Renal pelvis (tissue), 4 donors: ENCODE data around the gene TMEM18. TPM values are rescaled to one million over a fixed set of nuclear protein-coding genes. Genes with fewer than 3 reads are reported as not detected.
"Not testable (repeated sequence)": the region's sequence is repeated elsewhere in the genome, so short reads cannot be mapped to it uniquely, and the experiment has no call there.

ENCODE experiments used
- DNase-seq: peaks from one replicate; pipeline ENCODE4 v3.0.0-alpha.2; 2013
- polyA plus RNA-seq, 3 donors: library from polyadenylated mRNA; unstranded; fragments of 120-200 nt; gene quantifications; one replicate each; pipeline ENCODE4 v1.2.1, GENCODE V29; 2013; ENCODE audit not compliant: insufficient read length in 3 of 3

The TMEM18 gene
- polyA plus RNA-seq, 3 donors = 54.2 to 61.4 (median 59.2) TPM

DNA sequence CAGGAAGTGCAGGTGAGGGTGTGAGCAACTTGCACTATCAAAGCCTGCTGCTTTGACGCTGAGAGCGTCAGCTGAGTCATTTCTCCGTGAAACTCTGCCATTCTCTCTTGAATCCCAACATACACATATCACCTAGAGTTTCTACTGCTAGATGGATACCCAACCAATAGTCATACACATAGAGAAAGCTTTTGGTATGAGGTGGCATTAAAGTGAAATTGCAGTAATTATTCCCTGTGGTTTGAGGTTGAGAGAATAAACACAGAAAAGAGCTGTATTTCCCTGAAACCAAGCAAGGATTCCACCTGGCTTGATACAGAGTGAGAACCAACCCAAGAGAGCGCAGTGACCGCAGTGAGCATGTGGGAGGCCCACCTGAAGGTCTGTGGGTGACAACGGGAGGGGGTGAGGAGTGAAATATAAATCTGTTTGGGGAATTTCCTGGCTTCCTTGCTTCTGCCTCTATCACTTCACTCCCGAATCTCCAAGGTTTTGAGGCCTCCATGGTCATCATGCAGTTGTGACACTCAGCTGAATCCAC, 28.8 kb upstream of the TMEM18 start:
- no peak for DNase-seq

DNA sequence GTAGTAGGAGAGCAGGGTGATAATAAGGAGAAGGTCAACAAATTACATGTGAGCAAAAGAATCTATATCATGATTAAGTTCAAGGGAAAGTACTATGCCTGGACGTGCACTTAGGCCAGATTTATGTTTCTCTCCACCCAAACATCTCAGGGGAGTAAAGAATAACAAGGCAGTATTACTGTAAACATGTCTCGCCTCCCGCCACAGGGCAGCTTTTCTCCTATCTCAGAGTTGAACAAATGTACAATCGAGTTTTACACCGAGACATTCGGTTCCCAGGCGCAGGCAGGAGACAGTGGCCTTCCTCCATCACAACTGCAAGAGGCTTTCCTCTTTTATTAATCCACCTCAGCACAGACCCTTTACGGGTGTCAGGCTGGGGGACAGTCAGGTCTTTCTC, 25.6 kb upstream of the TMEM18 start:
- DNase-seq = not testable (repeated sequence)

DNA sequence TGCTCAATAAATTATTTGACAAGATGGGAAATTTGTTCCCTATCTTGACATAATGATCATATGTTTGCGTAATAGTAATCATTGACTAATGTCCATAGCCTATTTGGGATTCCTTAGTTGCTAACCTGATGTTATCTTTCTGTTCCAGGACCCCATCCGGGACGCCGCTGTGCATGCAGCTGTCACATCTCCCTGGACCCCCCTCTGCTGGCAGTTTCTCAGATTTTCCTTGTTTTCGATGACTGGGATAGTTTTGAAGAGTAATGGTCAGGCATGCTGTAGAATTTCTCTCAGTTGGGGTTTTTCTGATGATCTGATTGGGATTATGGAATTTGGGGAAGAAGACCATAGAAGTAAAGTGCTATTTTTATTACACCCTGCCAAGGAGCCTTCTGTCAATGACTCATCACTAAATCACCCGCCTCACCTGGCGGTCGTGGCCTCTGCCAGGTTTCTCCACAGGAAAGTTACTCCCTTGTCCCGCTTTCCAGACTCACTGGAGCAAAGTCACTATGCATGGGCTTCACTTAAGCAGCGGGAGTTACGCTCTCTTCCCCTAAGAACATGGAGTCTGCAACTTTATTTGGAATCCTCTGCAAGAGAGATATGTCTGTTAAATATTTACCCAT, 19.9 kb upstream of the TMEM18 start:
- DNase-seq = no peak

DNA sequence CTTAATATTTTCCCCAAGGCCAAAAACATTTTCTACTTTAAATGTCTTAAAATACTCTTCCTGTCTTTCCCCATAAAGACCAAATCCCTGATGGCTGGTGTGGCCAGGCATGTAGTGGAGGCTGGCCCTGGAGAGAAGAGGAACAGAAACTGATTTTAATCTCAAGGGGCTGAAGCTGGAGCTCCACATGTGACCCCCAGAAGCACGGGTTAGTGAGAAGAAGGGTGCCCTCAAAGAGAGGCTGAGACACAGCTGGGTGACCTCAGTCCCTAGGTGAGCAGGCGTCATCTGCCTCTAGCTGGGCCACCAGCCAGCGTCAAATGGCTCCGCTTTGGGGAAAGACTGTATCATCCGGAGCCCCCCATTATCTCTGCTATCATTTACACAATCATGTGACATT, 19.3 kb upstream of the TMEM18 start:
- no peak for DNase-seq

GRCh38 chr2:694906-695510, 17.8 kb upstream of the TMEM18 start:
- DNase-seq = no peak

GRCh38 chr2:694174-694573, 17.0 kb upstream of the TMEM18 start:
- no peak for DNase-seq

GRCh38 chr2:693606-694005, 16.4 kb upstream of the TMEM18 start:
- DNase-seq = no peak

GRCh38 chr2:692767-693166, 15.6 kb upstream of the TMEM18 start:
- DNase-seq = peak; percentile 83

DNA sequence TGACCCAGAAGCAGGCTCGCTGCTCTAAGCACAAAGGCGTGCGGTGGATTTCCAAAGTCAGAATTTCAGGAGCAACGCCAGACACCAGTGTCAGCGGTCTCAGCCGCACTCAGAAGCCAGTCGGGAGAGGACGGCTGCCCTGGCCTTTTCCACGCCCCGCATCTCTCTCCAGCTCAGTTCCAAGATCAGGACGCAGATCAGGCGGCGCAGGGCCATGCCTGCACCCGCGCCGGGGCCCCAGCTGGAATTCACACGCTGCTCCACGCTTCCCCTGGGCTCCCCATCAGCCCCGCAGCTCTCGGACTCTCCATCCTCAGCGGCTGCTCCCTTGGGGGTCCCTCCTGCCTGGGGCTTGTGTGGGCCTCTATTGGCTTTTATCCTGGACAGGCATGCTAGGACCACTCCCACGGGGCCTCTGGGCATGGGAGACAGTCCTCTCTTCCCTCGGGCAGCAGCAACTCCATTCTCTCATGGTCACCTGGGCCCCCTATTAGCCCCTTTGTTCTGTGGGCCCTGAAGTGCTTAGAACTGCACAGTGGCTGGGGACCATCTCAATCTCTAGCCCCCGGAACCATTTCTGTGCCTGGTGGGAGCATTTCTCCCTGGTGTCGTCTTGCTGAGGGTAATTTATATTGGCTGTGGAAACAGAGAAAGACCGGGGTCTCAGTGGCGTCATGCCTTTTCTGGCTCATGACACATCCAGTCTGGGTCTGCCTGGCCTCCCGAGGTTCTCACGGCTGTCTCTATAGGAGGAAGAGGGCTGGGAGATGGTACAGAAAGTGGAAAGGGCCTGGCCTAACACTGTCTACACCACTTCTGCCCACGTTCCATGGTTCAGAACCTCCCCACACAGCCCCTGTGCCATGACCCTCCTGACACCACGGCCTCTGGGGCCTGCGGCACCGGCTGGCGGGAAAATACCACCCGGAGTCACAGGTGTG, 14.9 kb upstream of the TMEM18 start:
- no peak for DNase-seq

DNA sequence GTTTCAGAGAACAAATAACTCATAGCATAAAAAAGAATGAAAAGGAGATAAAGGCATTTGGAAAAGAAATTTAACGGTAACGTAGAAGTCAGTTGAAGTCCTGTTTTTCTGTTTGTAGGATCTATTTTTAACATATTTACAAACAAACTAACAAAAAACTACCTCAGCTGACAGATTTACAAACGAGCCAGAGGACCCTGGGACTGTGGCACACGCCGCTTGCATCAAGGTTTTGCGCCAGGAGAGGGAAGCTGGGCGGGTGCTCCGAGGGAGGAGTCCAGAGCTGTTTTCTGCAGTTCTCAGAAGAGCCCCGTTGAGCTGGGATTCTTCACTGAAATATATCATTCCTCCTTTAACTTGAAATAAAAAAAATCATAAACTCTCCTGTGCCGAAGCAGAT, 13.6 kb upstream of the TMEM18 start:
- no peak for DNase-seq

DNA sequence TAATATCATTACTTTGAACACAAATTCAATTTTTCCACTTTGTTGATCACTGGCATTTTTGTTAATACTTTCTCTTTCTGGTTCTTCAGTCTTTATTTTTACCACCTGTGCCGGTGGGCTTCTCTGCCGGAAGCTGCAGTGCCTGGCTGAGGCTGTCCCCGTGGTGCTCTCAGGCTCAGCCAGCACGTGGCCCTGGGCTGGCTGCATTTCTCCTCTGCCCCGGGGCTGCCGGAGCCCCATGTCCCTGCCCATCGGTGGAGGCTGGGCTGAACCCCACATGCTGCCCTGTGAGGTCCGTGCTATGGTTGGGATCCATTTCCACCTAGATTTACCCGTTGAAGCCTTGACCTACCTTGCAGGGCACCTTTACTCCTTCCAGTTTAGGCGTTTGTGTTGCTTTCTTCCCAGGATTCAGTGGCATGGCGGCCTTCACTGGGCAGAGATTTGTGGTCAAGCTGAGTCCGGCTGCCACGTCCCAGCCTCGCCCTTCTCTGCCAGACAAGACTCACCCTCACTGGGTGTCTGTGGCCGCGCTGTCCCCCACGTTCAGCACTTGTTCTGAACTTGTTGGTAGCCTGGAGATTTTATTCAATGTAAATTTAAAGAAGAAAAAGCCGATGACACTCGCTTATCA, 12.8 kb upstream of the TMEM18 start:
- no peak for DNase-seq

DNA sequence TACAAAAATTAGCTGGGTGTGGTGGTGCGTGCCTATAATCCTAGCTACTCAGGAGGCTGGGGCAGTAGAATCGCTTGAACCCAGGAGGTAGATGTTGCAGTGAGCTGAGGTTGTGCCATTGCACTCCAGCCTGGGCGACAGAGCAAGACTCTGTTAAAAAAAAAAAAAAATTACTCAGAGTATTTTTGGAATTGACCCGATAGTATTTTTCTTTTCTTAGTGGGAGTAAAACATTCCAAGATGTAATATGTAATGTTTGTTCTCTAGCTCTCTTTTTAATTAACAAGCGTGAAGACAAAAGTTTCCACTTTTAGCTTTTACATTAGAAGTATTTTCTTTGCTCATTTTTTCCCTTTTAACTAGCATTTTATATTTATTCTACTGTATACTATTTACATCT, 12.0 kb upstream of the TMEM18 start:
- DNase-seq = no peak

- DNase-seq = no peak
Measured at GRCh38 chr2:688504-689076, 11.4 kb upstream of the TMEM18 start.

GRCh38 chr2:685421-685820, 8.2 kb upstream of the TMEM18 start:
- DNase-seq = no peak

- DNase-seq = not testable (repeated sequence)
Measured at GRCh38 chr2:684913-685312, 7.7 kb upstream of the TMEM18 start.

GRCh38 chr2:682226-682625, 5.0 kb upstream of the TMEM18 start:
- no peak for DNase-seq

- no peak for DNase-seq
Measured at GRCh38 chr2:681312-681711, 4.1 kb upstream of the TMEM18 start.

- DNase-seq = no peak
Measured at GRCh38 chr2:680496-680895, 3.3 kb upstream of the TMEM18 start.

- DNase-seq = no peak
Measured at GRCh38 chr2:678964-679363, 1.8 kb upstream of the TMEM18 start.

GRCh38 chr2:677959-678550, 849 bp upstream of the TMEM18 start:
- DNase-seq = no peak

- DNase-seq = peak; percentile 97
Measured at GRCh38 chr2:676647-677055, 555 bp downstream of the TMEM18 start.
